ENCODE results near the gene ZNF587.
"Not testable (repeated sequence)": the region's sequence is repeated elsewhere in the genome, so short reads cannot be mapped to it uniquely, and the experiment has no call there.

ZNF587 gene

DNA sequence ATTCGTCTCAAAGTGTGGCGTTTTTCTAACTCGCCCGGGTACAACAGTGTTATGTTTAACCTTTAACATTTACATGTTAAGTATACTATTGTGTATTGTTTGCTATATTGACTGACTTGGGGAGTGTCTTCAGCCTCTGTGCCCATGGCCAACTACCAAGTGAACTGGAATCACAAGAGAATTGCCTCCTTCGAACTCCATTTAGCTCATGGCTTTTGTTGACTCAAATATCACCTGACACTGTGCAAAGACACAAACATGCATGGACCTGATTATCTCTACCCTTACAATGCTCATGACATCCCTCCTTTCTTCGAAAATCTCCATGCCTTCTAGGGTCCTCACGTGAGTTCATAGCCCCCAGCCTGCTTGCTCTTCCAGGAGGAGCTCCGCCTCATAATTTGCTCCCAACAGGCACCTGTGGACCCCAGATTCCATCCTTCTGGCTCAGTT, 38.5 kb downstream of the ZNF587 start:
- DNase-seq (ENCODE audit: low read depth): no peak
- peak overlapping the region; percentile 94 for H3K4me3 ChIP-seq (replicated peaks; ENCODE audit: low read depth, low read length)
- TF ChIP-seq, protein P1, sequence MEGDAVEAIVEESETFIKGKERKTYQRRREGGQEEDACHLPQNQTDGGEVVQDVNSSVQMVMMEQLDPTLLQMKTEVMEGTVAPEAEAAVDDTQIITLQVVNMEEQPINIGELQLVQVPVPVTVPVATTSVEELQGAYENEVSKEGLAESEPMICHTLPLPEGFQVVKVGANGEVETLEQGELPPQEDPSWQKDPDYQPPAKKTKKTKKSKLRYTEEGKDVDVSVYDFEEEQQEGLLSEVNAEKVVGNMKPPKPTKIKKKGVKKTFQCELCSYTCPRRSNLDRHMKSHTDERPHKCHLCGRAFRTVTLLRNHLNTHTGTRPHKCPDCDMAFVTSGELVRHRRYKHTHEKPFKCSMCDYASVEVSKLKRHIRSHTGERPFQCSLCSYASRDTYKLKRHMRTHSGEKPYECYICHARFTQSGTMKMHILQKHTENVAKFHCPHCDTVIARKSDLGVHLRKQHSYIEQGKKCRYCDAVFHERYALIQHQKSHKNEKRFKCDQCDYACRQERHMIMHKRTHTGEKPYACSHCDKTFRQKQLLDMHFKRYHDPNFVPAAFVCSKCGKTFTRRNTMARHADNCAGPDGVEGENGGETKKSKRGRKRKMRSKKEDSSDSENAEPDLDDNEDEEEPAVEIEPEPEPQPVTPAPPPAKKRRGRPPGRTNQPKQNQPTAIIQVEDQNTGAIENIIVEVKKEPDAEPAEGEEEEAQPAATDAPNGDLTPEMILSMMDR (IDR thresholded peaks at IDR 0.05; ENCODE audit: low read length, missing control alignments): no peak

DNA sequence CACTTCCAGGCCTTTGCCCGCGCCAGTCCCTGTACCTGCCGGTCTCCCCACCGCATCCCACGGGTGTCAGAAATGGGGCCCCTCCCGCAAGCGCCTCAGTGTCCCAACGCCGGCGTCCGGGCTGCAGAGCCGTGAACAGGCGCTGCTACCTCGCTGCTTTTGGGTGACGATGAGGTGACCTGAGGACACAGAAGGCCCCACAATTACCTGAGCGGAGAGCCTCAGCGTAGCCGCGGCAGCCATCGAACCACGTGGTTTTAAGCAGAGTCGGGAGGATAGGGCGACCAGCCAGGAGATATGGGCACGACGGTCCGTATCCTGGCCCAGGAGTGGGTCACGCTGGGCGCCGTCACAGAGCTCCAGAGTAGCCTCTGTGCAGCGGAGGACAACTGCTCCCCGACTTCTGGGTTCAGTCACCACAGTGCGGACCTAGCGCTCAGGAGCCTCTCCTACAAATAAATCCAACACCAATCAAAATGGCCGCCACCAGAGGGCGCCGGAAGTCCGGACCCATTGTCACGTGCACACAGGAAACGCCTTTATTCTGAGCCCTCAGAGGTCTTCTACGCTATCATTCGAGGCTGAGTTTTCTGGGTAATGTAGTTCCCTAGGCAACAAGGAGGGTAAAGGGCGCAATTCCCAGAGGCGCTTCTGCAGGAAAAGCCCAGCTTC, 39.0 kb downstream of the ZNF587 start, which contains the start of gene ZNF814:
Gene ZNF814 (minus strand): TSS at position 478 of the 672 bp plus-strand sequence. CDS start 235 bp downstream, at position 243.
- TF ChIP-seq, protein P1 (IDR thresholded peaks at IDR 0.05; ENCODE audit: low read length, missing control alignments): peak; percentile 21
- peak; percentile 91 for DNase-seq (ENCODE audit: low read depth)
- H3K4me3 ChIP-seq (replicated peaks; ENCODE audit: low read depth, low read length): peak within 1 kb of the TSS; percentile 94

DNA sequence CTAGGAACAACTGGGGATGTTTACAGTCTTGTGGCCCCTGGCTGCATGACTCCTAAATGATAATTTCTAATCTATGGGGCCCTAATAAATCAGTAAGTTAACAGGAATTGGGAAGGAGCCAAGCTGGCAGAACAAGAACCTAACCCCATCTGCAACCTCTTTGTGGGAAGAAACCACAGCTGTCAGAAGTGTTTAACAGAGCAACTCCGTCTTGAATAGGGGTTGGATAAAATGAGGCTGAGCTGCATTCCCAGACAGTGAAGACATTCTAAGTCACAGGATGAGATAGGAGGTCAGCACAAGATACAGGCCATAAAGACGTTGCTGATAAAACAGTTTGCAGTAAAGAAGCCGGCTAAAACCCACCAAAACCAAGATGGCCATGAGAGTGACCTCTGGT, 41.0 kb downstream of the ZNF587 start:
- peak; percentile 65 for DNase-seq (ENCODE audit: low read depth)
- not testable (repeated sequence) for H3K4me3 ChIP-seq (replicated peaks; ENCODE audit: low read depth, low read length)

DNA sequence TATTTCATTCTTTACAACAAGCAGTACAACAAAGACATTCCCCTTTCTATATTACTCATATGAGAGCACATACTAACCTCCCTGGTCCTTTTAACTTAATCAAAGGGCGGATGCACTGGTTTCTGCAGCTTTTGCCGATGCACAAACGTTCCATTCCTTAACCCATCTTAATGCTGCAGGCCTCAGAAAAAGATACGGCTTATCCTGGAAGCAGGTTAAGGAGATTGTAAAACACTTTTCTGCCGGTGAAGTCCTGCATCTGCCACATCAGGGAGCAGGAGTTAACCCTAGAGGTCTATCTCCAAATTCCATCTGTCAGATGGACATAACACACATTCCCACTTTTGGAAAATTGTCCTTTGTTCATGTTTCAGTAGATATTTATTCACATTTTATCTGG, 50.7 kb downstream of the ZNF587 start:
- TF ChIP-seq, protein P1 (IDR thresholded peaks at IDR 0.05; ENCODE audit: low read length, missing control alignments): no peak
- no peak overlapping the region for H3K4me3 ChIP-seq (replicated peaks; ENCODE audit: low read depth, low read length)
- DNase-seq (ENCODE audit: low read depth): no peak

- TF ChIP-seq, protein P1 (IDR thresholded peaks at IDR 0.05; ENCODE audit: low read length, missing control alignments): no peak
- no peak for DNase-seq (ENCODE audit: low read depth)
- H3K4me3 ChIP-seq (replicated peaks; ENCODE audit: low read depth, low read length): no peak overlapping the region
Observed at GRCh38 chr19:57903618-57904184, 54.0 kb downstream of the ZNF587 start.

DNA sequence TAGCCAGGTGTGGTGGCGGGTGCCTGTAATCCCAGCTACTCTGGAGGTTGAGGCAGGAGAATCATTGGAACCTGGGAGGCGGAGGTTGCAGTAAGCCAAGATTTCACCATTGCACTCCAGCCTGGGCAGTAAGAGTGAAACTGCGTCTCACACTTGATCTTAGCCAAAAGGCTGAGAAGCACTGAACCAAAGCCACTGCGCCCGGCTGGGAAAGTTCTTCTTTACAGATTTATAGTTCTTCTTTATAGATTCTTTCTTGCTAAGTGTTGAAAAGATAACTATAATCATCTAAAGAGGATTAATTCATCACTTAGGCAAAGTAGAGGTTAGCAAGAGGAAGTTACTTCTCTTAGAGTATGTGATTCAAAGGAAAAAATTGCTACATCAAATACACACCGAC, 55.6 kb downstream of the ZNF587 start:
- H3K4me3 ChIP-seq (replicated peaks; ENCODE audit: low read depth, low read length): no peak overlapping the region
- TF ChIP-seq, protein P1 (IDR thresholded peaks at IDR 0.05; ENCODE audit: low read length, missing control alignments): no peak
- DNase-seq (ENCODE audit: low read depth): no peak

DNA sequence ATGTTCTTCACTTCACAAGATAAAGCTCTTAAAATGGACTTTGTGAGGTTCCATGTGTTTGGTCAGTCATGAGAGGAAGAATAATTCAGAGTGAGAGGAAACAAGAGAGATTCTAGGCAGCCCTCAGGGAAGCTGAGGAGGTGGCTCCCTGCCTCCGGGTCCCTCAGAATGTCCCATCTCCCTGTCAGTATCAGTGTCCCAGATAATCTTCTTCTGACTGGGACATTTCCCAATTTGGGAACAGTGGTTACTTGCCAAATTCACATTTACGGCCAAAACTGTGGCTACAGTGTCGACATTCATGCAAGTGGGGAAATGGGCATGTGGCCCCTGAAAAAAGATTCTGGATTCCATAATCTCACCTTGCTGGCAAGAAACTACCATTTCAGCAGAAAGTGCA, 57.7 kb downstream of the ZNF587 start:
- TF ChIP-seq, protein P1 (IDR thresholded peaks at IDR 0.05; ENCODE audit: low read length, missing control alignments): no peak
- no peak overlapping the region for H3K4me3 ChIP-seq (replicated peaks; ENCODE audit: low read depth, low read length)
- DNase-seq (ENCODE audit: low read depth): no peak

All from fibroblast of pulmonary artery (primary cell).